Gastroesophageal sphincter (tissue), 4 donors: ENCODE results near the gene GPR42. TPM values are rescaled to one million over a fixed set of nuclear protein-coding genes. Genes with fewer than 3 reads are reported as not detected.

Experiments
- ATAC-seq: fragments of 150-250 bp; one replicate; pipeline ENCODE4 v1.9.1; 2016; ENCODE audit warnings: mild to moderate bottlenecking, moderate library complexity
- H3K27ac ChIP-seq, 4 donors: fragments of 200-600 bp; sonication (generic) in 3 of 4; 1 replicate in 3 of 4; 2 replicates in 1 of 4; pipeline ENCODE4 v1.5.1; 2016 to 2019
- H3K27me3 ChIP-seq: fragments of 200-600 bp; sonication (generic); one replicate; pipeline ENCODE4 v1.5.1; 2019
- H3K36me3 ChIP-seq, 2 donors: fragments of 200-600 bp; sonication (generic); one replicate each; pipeline ENCODE4 v1.5.1; 2019; ENCODE audit warnings: control low read depth in 1 of 2
- H3K4me1 ChIP-seq, 3 donors: fragments of 200-600 bp; sonication (generic); 1 replicate in 2 of 3; 2 replicates in 1 of 3; pipeline ENCODE4 v1.5.1; 2016 to 2019; ENCODE audit warnings: control low read depth in 2 of 3
- H3K4me3 ChIP-seq, 2 donors: fragments of 200-600 bp; sonication (generic); one replicate each; pipeline ENCODE4 v1.5.1; 2019; ENCODE audit warnings: mild to moderate bottlenecking in 1 of 2, moderate library complexity in 1 of 2
- H3K9me3 ChIP-seq, 3 donors: fragments of 200-600 bp; sonication (generic); one replicate each; pipeline ENCODE4 v1.5.1; 2017 to 2019; ENCODE audit warnings: control low read depth in 2 of 3
- EP300 ChIP-seq: sonication (generic); formaldehyde crosslinking; IDR thresholded peaks from one replicate; pipeline ENCODE4 v1.6.1; 2017; ENCODE audit warnings: antibody characterized with exemption, mild to moderate bottlenecking
- POLR2A ChIP-seq, 2 donors: fragments of 450-650 bp; IDR thresholded peaks; one replicate each; pipeline ENCODE4 v1.6.1; 2017; ENCODE audit warnings: antibody characterized with exemption in 2 of 2, mild to moderate bottlenecking in 2 of 2, moderate library complexity in 1 of 2
- POLR2AphosphoS5 ChIP-seq: sonication (generic); formaldehyde crosslinking; IDR thresholded peaks from one replicate; pipeline ENCODE4 v1.6.1; 2017; ENCODE audit warnings: antibody characterized with exemption
- WGBS, 2 donors: methylation state at CpG; one replicate each; pipeline ENCODE4 v1.1.5; 2018; ENCODE audit warnings: low coverage in 1 of 2; 5-methylcytosine and 5-hydroxymethylcytosine counted together
- total RNA-seq, 4 donors: library from RNA; depleted of rRNA; stranded (reverse); fragments of >200 nt; gene quantifications; one replicate each; pipeline ENCODE4 v1.1.0, GENCODE V29; 2016
- TF ChIP-seq, protein P1 (sequence below), 4 experiments: fragments of 200-600 bp in 2 of 4; fragments of 450-650 bp in 2 of 4; sonication (generic) in 1 of 4; IDR thresholded peaks; one replicate each; pipeline ENCODE4 v1.5.1; 2017 to 2019; ENCODE audit warnings: antibody characterized with exemption in 4 of 4, mild to moderate bottlenecking in 2 of 4, moderate library complexity in 2 of 4

GPR42 gene, protein sequence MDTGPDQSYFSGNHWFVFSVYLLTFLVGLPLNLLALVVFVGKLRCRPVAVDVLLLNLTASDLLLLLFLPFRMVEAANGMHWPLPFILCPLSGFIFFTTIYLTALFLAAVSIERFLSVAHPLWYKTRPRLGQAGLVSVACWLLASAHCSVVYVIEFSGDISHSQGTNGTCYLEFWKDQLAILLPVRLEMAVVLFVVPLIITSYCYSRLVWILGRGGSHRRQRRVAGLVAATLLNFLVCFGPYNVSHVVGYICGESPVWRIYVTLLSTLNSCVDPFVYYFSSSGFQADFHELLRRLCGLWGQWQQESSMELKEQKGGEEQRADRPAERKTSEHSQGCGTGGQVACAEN
- total RNA-seq: not detected

DNA sequence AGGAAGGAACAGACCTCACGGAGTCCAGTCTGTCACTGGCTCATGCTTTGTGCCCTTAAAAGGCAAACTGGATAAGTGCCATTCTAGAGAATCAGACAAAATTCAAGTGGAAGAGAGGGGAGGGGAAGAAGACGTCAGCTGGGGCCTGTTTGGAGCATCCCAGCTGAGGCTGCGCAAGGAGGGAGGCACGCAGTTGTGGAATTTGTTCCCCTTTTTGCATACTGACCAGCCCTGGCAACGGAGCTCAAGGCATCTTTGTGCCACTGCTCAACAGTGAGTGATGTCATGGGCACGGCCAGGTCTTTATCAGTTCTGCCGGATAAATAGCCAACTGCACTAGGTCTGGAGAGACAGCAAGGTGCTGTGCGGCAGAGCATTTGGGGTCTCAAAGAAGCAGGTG lies at the start of gene GPR42:
GPR42 (plus strand) TSS at position 347 of the 400 bp plus-strand sequence. CDS start 292 bp downstream, outside the sequence.
- WGBS, 2 donors: 60 to 68% methylated on average over 2 to 5 of the region's 8 CpGs
- Histone ChIP-seq H3K4me3 (no peak within 1 kb of the TSS), H3K4me1 (no peaks in the 10 kb centered on the region), H3K27ac (no peak within 1 kb of the TSS), H3K36me3 (no peaks in the 10 kb centered on the region), H3K9me3 (no peaks in the 10 kb centered on the region), H3K27me3 (peaks cover 1% of the 10 kb centered on the region)
- TF ChIP-seq, protein P1, sequence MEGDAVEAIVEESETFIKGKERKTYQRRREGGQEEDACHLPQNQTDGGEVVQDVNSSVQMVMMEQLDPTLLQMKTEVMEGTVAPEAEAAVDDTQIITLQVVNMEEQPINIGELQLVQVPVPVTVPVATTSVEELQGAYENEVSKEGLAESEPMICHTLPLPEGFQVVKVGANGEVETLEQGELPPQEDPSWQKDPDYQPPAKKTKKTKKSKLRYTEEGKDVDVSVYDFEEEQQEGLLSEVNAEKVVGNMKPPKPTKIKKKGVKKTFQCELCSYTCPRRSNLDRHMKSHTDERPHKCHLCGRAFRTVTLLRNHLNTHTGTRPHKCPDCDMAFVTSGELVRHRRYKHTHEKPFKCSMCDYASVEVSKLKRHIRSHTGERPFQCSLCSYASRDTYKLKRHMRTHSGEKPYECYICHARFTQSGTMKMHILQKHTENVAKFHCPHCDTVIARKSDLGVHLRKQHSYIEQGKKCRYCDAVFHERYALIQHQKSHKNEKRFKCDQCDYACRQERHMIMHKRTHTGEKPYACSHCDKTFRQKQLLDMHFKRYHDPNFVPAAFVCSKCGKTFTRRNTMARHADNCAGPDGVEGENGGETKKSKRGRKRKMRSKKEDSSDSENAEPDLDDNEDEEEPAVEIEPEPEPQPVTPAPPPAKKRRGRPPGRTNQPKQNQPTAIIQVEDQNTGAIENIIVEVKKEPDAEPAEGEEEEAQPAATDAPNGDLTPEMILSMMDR (IDR thresholded peaks at IDR 0.05): no peak
- TF ChIP-seq EP300 (no peak), POLR2A (IDR thresholded peaks at IDR 0.05) (no peak)
- no peak for ATAC-seq

DNA sequence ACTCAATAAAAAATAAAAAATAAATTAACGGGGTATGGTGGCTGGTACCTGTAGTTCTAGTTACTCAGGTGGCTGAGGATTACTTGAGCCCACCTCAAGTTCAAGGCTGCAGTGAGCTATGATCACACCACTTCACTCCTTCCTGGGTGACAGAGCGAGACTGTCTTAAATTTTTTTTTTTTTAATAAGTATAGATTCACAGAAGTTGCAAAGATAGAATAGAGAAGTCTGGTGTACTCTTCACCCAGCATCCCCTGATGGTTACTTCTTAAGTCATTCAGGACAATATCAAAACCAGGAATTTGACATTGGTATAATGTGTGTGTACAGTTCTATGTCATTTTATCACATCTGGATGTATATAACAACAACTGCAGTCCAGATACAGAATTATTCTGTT lies 49.6 kb upstream of the GPR42 start:
- no peak for ATAC-seq
- Histone ChIP-seq H3K36me3 (no peaks in the 10 kb centered on the region), H3K27me3 (peaks cover 8% of the 10 kb centered on the region), H3K4me1 (no peaks in the 10 kb centered on the region), H3K27ac (no peak overlapping the region), H3K4me3 (no peak overlapping the region), H3K9me3 (peaks cover 0 to 8% (median 0%) of the 10 kb centered on the region in 3 donors)
- TF ChIP-seq EP300: no peak
- TF ChIP-seq POLR2AphosphoS5: no peak
- no peak for TF ChIP-seq POLR2A (IDR thresholded peaks at IDR 0.05)
- TF ChIP-seq, protein P1 (IDR thresholded peaks at IDR 0.05): no peak
- 81 to 90% methylated on average over 2 of the region's 2 CpGs for WGBS, 2 donors

DNA sequence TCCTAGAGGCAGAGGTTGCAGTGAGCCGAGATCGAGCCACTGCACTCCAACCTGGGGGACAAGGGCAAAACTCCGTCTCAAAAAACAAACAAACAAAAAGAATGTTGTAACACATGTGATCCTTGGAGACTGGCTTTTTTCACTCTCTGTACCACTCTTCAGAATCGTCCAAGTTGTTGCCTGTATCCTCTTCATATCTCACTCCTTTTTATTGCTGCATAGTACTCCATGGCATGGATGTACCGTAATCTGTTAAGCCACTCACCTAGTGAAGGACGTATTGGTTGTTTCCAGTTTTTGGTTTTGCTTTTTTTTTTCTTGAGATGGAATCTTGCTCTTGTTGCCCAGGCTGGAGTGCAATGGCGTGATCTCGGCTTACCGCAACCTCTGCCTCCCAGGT lies 48.9 kb upstream of the GPR42 start:
- Histone ChIP-seq H3K9me3 (peaks cover 0 to 8% (median 0%) of the 10 kb centered on the region in 3 donors), H3K4me1 (no peaks in the 10 kb centered on the region), H3K4me3 (no peak overlapping the region), H3K27ac (no peak overlapping the region), H3K36me3 (no peaks in the 10 kb centered on the region), H3K27me3 (peaks cover 8% of the 10 kb centered on the region)
- 84 to 93% methylated on average over 4 to 9 of the region's 9 CpGs for WGBS, 2 donors
- no peak for ATAC-seq
- TF ChIP-seq POLR2AphosphoS5: no peak
- TF ChIP-seq, protein P1 (IDR thresholded peaks at IDR 0.05): no peak
- no peak for TF ChIP-seq POLR2A (IDR thresholded peaks at IDR 0.05)
- TF ChIP-seq EP300: no peak

DNA sequence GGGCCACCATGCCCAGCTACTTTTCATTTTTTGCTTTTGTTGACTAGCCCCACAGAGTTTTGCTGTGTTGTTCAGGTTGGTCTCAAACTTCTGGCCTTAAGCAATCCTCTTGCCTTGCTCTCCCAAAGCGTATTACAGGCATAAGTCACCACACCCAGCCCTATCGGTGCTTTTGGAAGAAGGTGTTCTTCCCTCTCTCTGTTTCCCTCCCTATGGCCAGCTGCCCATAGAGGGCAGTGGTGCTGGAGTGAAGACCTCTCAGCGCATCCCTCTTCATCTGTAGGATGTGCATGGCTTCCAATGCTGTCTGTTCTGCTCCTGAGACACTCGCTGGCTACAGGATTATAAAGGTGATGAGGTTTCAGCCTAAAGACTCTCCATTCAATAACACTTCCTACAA lies 43.2 kb upstream of the GPR42 start:
- Histone ChIP-seq H3K27ac (no peak overlapping the region), H3K4me1 (no peaks in the 10 kb centered on the region), H3K4me3 (no peak overlapping the region), H3K27me3 (peaks cover 51% of the 10 kb centered on the region), H3K36me3 (no peaks in the 10 kb centered on the region), H3K9me3 (no peaks in the 10 kb centered on the region)
- TF ChIP-seq EP300 (no peak), POLR2AphosphoS5 (no peak)
- TF ChIP-seq, protein P1 (IDR thresholded peaks at IDR 0.05): no peak
- no peak for ATAC-seq
- 65 to 77% methylated on average over 4 of the region's 4 CpGs for WGBS, 2 donors

DNA sequence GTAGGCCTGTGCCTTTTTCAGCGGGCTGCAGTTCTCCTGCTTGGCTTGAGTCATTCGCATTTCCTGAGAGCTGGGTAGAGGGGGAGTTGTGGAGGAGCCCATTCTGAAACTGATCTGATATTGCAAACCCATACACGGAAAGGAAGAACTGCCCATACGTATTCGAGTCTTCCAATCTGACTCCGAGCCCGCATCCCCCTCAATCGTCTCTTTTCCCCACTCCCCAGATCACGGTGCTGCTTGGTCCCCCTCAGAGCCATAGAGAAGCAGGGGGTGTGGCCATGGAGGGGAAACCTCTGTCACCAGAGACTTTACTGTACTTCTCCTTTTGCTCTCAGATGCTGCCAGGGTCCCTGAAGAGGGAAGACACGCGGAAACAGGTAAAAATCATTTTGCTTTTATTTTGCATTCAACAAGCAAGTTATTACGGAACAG lies 42.0 kb upstream of the GPR42 start, which contains the start of gene CD22:
CD22 (plus strand) TSS at position 337 of the 435 bp plus-strand sequence. CDS start 2,854 bp downstream, outside the sequence.
- Histone ChIP-seq H3K4me1 (no peaks in the 10 kb centered on the region), H3K27me3 (peaks cover 63% of the 10 kb centered on the region), H3K36me3 (no peaks in the 10 kb centered on the region), H3K27ac (no peak within 1 kb of the TSS), H3K9me3 (no peaks in the 10 kb centered on the region), H3K4me3 (no peak within 1 kb of the TSS)
- TF ChIP-seq, protein P1 (IDR thresholded peaks at IDR 0.05): no peak
- TF ChIP-seq EP300: no peak
- no peak for TF ChIP-seq POLR2AphosphoS5
- no peak for TF ChIP-seq POLR2A (IDR thresholded peaks at IDR 0.05)
- WGBS, 2 donors: 59 to 75% methylated on average over 7 to 12 of the region's 12 CpGs
- ATAC-seq: no peak
